GM18520 (cell line): ENCODE measurements around the gene ARHGAP20.

Source experiments
- ATAC-seq: cut with Tn5 transposase; IDR thresholded peaks from one replicate; pipeline ENCODE4 v1.9.1; 2021; ENCODE audit not compliant: unreplicated experiment

The ARHGAP20 gene

DNA sequence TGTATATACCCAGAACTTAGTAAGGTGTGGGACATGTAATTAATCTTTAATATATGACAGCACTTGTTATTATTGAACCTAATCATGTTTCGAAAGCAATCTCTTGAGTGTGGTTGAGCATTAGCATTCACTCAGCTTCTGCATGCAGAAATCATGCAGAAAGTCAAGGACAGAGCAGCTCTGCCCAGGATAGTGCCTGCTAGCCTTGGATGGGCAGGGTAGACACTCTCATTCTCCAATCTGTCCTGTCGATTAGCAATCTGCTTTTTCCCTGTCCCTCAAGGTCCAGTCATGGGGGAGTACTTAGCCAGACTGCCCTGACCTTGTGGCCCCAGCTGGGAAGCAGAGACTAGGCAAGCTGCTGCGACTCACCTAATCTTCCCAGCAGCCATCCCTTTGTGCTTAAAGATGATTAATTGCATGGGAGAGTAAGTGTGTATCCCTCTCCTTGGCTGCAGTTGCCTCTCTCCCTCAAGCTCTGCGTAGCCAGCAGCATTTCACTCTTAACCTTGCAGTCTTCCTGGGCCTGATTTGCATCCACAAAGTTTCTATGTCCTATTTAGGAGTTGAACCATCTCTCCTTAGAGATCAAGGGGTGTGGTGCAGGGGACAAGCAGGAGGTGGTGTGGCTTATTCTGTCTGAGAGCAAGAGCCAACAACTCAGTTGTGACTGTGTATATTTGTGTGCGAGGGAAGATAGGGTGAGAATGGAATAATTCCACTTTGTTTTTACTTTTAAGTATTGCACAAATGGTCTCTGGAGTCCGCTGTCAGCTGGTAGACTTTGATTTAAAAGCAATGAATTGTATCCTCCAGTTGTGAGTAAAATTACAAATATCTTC, 181.1 kb downstream of the ARHGAP20 start:
- ATAC-seq: no peak

DNA sequence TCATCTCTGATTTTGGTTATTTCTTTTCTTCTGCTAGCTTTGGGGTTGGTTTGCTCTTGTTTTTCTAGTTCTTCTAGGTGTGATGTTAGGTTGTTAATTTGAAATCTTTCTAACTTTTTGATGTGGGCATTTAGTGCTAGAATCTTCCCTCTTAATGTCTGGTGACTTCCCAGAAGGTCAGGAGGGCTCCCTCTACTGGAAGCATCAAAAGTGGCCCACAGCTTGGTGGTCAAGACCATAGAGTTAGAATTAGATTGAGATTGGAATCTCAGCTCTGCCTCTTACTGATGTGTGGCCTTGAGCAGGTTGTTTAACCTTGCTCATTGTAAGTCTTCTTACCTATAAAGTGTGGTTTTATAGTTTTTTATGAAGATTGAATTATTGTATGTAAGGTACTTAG, 183.2 kb downstream of the ARHGAP20 start:
- no peak for ATAC-seq

DNA sequence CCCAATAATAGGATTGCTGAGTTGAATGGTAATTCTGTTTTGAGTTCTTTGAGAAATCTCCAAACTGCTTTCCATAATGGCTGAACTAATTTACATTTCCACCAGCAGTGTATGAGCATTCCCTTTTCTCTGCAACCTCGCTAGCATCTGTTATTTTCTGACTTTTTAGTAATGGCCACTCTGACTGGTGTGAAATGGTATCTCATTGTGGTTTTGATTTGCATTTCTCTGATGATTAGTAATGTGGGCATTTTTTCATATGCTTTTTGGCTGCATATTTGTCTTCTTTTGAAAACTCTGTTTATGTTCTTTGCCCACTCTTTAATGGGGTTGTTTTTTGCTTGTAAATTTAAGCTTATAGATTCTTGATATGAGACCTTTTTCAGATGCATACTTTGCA, 185.1 kb downstream of the ARHGAP20 start:
- ATAC-seq: no peak
